ENCODE results near the gene WNT7B. TPM values are rescaled to one million over a fixed set of nuclear protein-coding genes. Genes with fewer than 3 reads are reported as not detected.

WNT7B gene
- total RNA-seq, 4 donors from 2014 or later = 18.7 to 54.4 (median 44.1) TPM

- Histone ChIP-seq H3K27ac (no peak overlapping the region), H3K27me3 (peaks cover 33% of the 10 kb centered on the region), H3K4me3 (no peak overlapping the region), H3K9me3 (no peaks in the 10 kb centered on the region), H3K4me1 (peaks cover 42% of the 10 kb centered on the region), H3K36me3 (no peaks in the 10 kb centered on the region)
- TF ChIP-seq EP300 (IDR thresholded peaks at IDR 0.05) (no peak), POLR2AphosphoS5 (IDR thresholded peaks at IDR 0.05) (no peak), POLR2A (IDR thresholded peaks at IDR 0.05) (no peak)
- TF ChIP-seq, protein P1, sequence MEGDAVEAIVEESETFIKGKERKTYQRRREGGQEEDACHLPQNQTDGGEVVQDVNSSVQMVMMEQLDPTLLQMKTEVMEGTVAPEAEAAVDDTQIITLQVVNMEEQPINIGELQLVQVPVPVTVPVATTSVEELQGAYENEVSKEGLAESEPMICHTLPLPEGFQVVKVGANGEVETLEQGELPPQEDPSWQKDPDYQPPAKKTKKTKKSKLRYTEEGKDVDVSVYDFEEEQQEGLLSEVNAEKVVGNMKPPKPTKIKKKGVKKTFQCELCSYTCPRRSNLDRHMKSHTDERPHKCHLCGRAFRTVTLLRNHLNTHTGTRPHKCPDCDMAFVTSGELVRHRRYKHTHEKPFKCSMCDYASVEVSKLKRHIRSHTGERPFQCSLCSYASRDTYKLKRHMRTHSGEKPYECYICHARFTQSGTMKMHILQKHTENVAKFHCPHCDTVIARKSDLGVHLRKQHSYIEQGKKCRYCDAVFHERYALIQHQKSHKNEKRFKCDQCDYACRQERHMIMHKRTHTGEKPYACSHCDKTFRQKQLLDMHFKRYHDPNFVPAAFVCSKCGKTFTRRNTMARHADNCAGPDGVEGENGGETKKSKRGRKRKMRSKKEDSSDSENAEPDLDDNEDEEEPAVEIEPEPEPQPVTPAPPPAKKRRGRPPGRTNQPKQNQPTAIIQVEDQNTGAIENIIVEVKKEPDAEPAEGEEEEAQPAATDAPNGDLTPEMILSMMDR (IDR thresholded peaks at IDR 0.05) = no peak
- no peak for DNase-seq (ENCODE audit: low spot score in 2 of 2)
- WGBS = 97% methylated on average over 2 of the region's 2 CpGs
Observed at GRCh38 chr22:45980268-45980570, 3.3 kb upstream of the WNT7B start.

DNA sequence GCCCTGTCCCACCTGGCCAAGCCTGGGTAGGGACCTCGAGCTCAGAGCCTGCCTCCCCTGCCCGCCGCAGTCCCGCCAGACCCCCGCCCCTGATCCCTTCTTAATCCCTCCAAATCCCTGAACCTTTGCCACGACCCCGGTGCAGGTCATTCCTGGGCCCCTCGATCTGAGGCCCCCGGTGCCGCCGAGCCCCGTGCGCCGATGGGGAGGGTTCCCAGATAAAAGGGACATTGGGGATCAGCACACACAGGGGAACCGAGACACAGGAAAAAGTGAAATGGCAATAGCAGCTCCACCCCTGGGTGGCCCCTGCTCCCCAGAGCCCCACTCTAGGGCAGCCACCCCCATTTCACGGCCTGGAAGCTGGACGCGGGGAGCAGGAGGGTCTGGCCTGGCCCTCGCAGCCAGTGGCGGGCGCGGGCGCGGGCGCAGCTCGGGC is 1.3 kb upstream of the WNT7B start:
- Histone ChIP-seq H3K36me3 (no peaks in the 10 kb centered on the region), H3K27me3 (peaks cover 52% of the 10 kb centered on the region), H3K4me1 (peaks cover 51% of the 10 kb centered on the region), H3K9me3 (no peaks in the 10 kb centered on the region), H3K4me3 (peak overlapping the region; percentile 58), H3K27ac (no peak overlapping the region)
- no CpG with 5 or more reads among the region's 26 CpGs for WGBS
- no peak for TF ChIP-seq POLR2AphosphoS5 (IDR thresholded peaks at IDR 0.05)
- TF ChIP-seq, protein P1 (IDR thresholded peaks at IDR 0.05) = peak; percentile 46 to 50
- no peak for TF ChIP-seq EP300 (IDR thresholded peaks at IDR 0.05)
- no peak for DNase-seq (ENCODE audit: low spot score in 2 of 2)

DNA sequence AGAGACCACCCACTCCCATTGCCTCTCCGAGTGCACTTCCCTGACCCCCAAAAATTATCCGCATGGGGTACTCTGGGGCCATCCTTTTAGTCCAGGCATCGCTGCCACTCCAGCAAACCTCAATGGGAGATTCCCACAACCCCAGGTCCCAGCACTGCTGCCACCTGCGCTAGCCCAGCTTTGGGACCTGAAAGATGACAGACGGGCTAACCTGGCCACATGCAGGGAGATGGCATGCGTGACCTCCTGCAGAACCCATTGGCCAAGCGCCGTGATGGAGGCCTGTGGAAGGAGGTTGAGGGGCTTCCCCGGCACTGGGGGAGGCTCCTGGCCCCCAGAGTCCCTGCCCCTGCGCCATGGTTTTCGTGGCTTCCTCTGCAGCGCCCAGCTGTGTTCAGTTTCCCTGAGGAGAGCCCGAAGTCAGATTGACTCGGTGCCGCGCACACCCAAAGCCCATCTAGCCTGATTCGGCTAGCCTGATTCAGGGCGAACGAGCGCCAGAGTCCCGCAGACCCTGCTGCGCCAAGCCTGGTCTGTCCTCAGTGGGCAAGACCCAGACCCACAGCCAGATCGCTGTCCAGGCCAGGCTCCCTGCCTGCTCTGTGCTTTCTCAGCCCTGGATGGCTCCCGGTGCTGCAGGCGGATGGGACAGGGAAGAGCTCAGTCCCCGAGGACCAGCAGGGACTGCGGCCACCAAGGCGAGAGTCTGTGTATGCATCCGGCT is 751 bp upstream of the WNT7B start:
- Histone ChIP-seq H3K4me1 (peaks cover 53% of the 10 kb centered on the region), H3K9me3 (no peaks in the 10 kb centered on the region), H3K27me3 (peaks cover 57% of the 10 kb centered on the region), H3K27ac (no peak overlapping the region), H3K4me3 (peak overlapping the region; percentile 59), H3K36me3 (no peaks in the 10 kb centered on the region)
- TF ChIP-seq POLR2A (IDR thresholded peaks at IDR 0.05) (no peak), POLR2AphosphoS5 (IDR thresholded peaks at IDR 0.05) (no peak), EP300 (IDR thresholded peaks at IDR 0.05) (no peak)
- TF ChIP-seq, protein P1 (IDR thresholded peaks at IDR 0.05) = no peak
- no peak for DNase-seq (ENCODE audit: low spot score in 2 of 2)
- WGBS = 0% methylated on average over 7 of the region's 29 CpGs

- Histone ChIP-seq H3K4me1 (peaks cover 66% of the 10 kb centered on the region), H3K4me3 (peak overlapping the region; percentile 59), H3K9me3 (no peaks in the 10 kb centered on the region), H3K27ac (peak overlapping the region; percentile 68), H3K36me3 (no peaks in the 10 kb centered on the region), H3K27me3 (peaks cover 70% of the 10 kb centered on the region)
- DNase-seq (ENCODE audit: low spot score in 2 of 2) = no peak
- TF ChIP-seq POLR2A (IDR thresholded peaks at IDR 0.05) (no peak), POLR2AphosphoS5 (IDR thresholded peaks at IDR 0.05) (no peak), EP300 (IDR thresholded peaks at IDR 0.05) (no peak)
- TF ChIP-seq, protein P1 (IDR thresholded peaks at IDR 0.05) = no peak
- WGBS = 0% methylated on average over 2 of the region's 94 CpGs
Observed at GRCh38 chr22:45976254-45977002, 534 bp downstream of the WNT7B start.

All from suprapubic skin (tissue), 4 donors.